HEK293 (cell line): ENCODE results near the gene FTL.

Experiments
- KLF10 ChIP-seq: fragments of 450-650 bp; IDR thresholded peaks from 2 replicates; pipeline ENCODE4 v1.5.1; 2018; ENCODE audit warnings: missing biosample characterization, mild to moderate bottlenecking, missing genetic modification characterization
- KLF7 ChIP-seq: fragments of 450-650 bp; formaldehyde crosslinking; IDR thresholded peaks from 2 replicates; pipeline ENCODE4 v1.5.1; 2016; ENCODE audit warnings: missing biosample characterization, missing genetic modification characterization, borderline replicate concordance
- KLF8 ChIP-seq: fragments of 450-650 bp; formaldehyde crosslinking; IDR thresholded peaks from 2 replicates; pipeline ENCODE4 v1.5.1; 2016; ENCODE audit warnings: missing biosample characterization, missing genetic modification characterization
- MZF1 ChIP-seq: fragments of 450-650 bp; formaldehyde crosslinking; IDR thresholded peaks from 2 replicates; pipeline ENCODE4 v1.5.1; 2017; ENCODE audit warnings: missing biosample characterization, missing genetic modification characterization, borderline replicate concordance
- OSR2 ChIP-seq: fragments of 450-650 bp; formaldehyde crosslinking; IDR thresholded peaks from 2 replicates; pipeline ENCODE4 v1.5.1; 2016; ENCODE audit warnings: missing biosample characterization, missing genetic modification characterization
- ZBTB48 ChIP-seq: fragments of 450-650 bp; formaldehyde crosslinking; IDR thresholded peaks from 2 replicates; pipeline ENCODE4 v1.5.1; 2016; ENCODE audit warnings: missing biosample characterization, missing genetic modification characterization
- ZFP3 ChIP-seq: fragments of 450-650 bp; formaldehyde crosslinking; IDR thresholded peaks from 2 replicates; pipeline ENCODE4 v1.5.1; 2016; ENCODE audit warnings: low read depth, missing biosample characterization, missing genetic modification characterization
- ZNF138 ChIP-seq: fragments of 450-650 bp; formaldehyde crosslinking; IDR thresholded peaks from 2 replicates; pipeline ENCODE4 v1.5.1; 2016; ENCODE audit warnings: missing biosample characterization, missing genetic modification characterization, borderline replicate concordance
- ZNF157 ChIP-seq: fragments of 450-650 bp; formaldehyde crosslinking; IDR thresholded peaks from 2 replicates; pipeline ENCODE4 v1.5.1; 2016; ENCODE audit warnings: missing biosample characterization, missing genetic modification characterization
- ZNF16 ChIP-seq: fragments of 450-650 bp; formaldehyde crosslinking; IDR thresholded peaks from 2 replicates; pipeline ENCODE4 v1.5.1; 2016; ENCODE audit warnings: low read depth, missing biosample characterization, missing genetic modification characterization
- ZNF169 ChIP-seq: fragments of 450-650 bp; formaldehyde crosslinking; IDR thresholded peaks from 2 replicates; pipeline ENCODE4 v1.5.1; 2016; ENCODE audit warnings: missing biosample characterization, missing genetic modification characterization
- ZNF274 ChIP-seq, 2 experiments: fragments of 200-500 bp in 1 of 2; fragments of 450-650 bp in 1 of 2; sonication (Bioruptor generic) in 1 of 2; formaldehyde crosslinking in 1 of 2; IDR thresholded peaks; 2 replicates each; pipeline versions ENCODE4 v1.5.1 to v1.6.1; 2014 to 2016; ENCODE audit warnings: borderline replicate concordance in 1 of 2, inconsistent platforms in 1 of 2, low read length in 1 of 2, missing biosample characterization in 1 of 2, missing genetic modification characterization in 1 of 2
- ZNF280C ChIP-seq: fragments of 450-650 bp; formaldehyde crosslinking; IDR thresholded peaks from 2 replicates; pipeline ENCODE4 v1.5.1; 2016; ENCODE audit warnings: missing biosample characterization, missing genetic modification characterization
- ZNF350 ChIP-seq: fragments of 450-650 bp; formaldehyde crosslinking; IDR thresholded peaks from 2 replicates; pipeline ENCODE4 v1.5.0; 2017; ENCODE audit warnings: missing biosample characterization, mild to moderate bottlenecking, missing genetic modification characterization
- ZNF426 ChIP-seq: fragments of 450-650 bp; formaldehyde crosslinking; IDR thresholded peaks from 2 replicates; pipeline ENCODE4 v1.5.1; 2017; ENCODE audit warnings: missing biosample characterization, missing genetic modification characterization, mild to moderate bottlenecking, inconsistent platforms, moderate library complexity
- ZNF513 ChIP-seq: fragments of 450-650 bp; IDR thresholded peaks from 2 replicates; pipeline ENCODE4 v1.5.1; 2018; ENCODE audit warnings: missing biosample characterization, missing genetic modification characterization
- ZNF571 ChIP-seq: fragments of 450-650 bp; formaldehyde crosslinking; IDR thresholded peaks from 2 replicates; pipeline ENCODE4 v1.5.0; 2017; ENCODE audit warnings: missing biosample characterization, missing genetic modification characterization
- ZNF621 ChIP-seq: fragments of 450-650 bp; formaldehyde crosslinking; IDR thresholded peaks from 2 replicates; pipeline ENCODE4 v1.5.1; 2017; ENCODE audit warnings: missing biosample characterization, missing genetic modification characterization
- ZNF639 ChIP-seq: fragments of 450-650 bp; formaldehyde crosslinking; IDR thresholded peaks from 2 replicates; pipeline ENCODE4 v1.5.1; 2016; ENCODE audit warnings: missing biosample characterization, missing genetic modification characterization
- ZNF664 ChIP-seq: fragments of 450-650 bp; formaldehyde crosslinking; IDR thresholded peaks from 2 replicates; pipeline ENCODE4 v1.5.1; 2016; ENCODE audit warnings: missing biosample characterization, missing genetic modification characterization
- ZNF692 ChIP-seq: fragments of 450-650 bp; formaldehyde crosslinking; IDR thresholded peaks from 2 replicates; pipeline ENCODE4 v1.5.1; 2016; ENCODE audit warnings: missing biosample characterization, missing genetic modification characterization
- ZNF777 ChIP-seq: fragments of 450-650 bp; formaldehyde crosslinking; IDR thresholded peaks from 2 replicates; pipeline ENCODE4 v1.5.1; 2017; ENCODE audit warnings: missing biosample characterization, missing genetic modification characterization, borderline replicate concordance
- ZNF843 ChIP-seq: fragments of 450-650 bp; formaldehyde crosslinking; IDR thresholded peaks from 2 replicates; pipeline ENCODE4 v1.5.1; 2016; ENCODE audit warnings: missing biosample characterization, missing genetic modification characterization
- TF ChIP-seq, protein P1 (sequence below): fragments of 450-650 bp; formaldehyde crosslinking; IDR thresholded peaks from 2 replicates; pipeline ENCODE4 v1.5.1; 2016; ENCODE audit warnings: missing biosample characterization, missing genetic modification characterization, borderline replicate concordance
- TF ChIP-seq, protein P2 (sequence below): fragments of 450-650 bp; formaldehyde crosslinking; IDR thresholded peaks from 2 replicates; pipeline ENCODE4 v1.5.1; 2016; ENCODE audit warnings: missing biosample characterization, missing genetic modification characterization, borderline replicate concordance

Gene FTL

DNA sequence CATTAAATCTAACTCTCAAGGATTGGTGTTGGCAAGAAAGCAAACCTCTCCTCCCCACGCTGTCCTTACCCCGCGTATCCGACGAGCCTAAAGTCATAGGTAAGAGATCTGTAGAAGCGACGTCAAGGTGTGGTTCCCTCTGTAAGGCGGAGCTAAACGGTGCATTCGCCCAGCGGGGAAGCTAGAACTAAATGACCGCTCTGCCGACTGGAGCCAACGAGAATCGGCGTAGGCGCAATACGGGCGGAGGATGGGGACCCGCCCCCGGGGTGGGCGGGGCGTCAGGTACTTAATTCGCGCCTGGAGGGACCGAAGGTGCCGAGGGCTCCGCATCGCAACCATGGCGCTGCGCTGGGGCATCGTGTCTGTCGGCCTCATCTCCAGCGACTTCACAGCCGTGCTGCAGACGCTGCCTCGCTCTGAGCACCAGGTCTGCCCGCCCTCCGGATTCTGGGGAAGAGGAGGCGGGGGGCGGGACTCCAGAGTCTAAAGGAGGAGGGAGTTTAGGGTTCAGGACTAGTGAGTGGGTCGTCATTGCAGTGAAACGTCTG is 31.7 kb upstream of the FTL start, which contains the start of gene DHDH (continued):
- TF ChIP-seq ZNF639 (tag by site-specific recombination) (no peak), ZFP3 (tag by site-specific recombination) (no peak), ZNF692 (tag by site-specific recombination) (no peak), ZNF513 (tag by site-specific recombination) (no peak), ZNF280C (no peak), KLF10 (peak; percentile 50; the same call in 1 of the 2 replicates), ZNF138 (no peak), ZNF157 (tag by site-specific recombination) (no peak), KLF8 (tag by site-specific recombination) (peak; percentile 83; the same call in 1 of the 2 replicates), OSR2 (tag by site-specific recombination) (no peak), ZNF350 (no peak), ZNF426 (tag by site-specific recombination) (no peak), ZNF843 (tag by site-specific recombination) (no peak), ZNF274 (IDR thresholded peaks at IDR 0.05; ENCODE audit: low read length) (no peak), ZNF274 (tag by site-specific recombination; IDR thresholded peaks at IDR 0.05; ENCODE audit: borderline replicate concordance) (no peak), KLF7 (tag by site-specific recombination) (no peak), MZF1 (tag by site-specific recombination) (no peak), ZNF664 (no peak), ZNF169 (no peak), ZNF571 (tag by site-specific recombination) (no peak), ZBTB48 (tag by site-specific recombination) (peak; percentile 67; the same call in 1 of the 2 replicates), ZNF621 (tag by site-specific recombination) (no peak), ZNF777 (tag by site-specific recombination) (no peak), ZNF16 (tag by site-specific recombination) (no peak)
- TF ChIP-seq, protein P1, sequence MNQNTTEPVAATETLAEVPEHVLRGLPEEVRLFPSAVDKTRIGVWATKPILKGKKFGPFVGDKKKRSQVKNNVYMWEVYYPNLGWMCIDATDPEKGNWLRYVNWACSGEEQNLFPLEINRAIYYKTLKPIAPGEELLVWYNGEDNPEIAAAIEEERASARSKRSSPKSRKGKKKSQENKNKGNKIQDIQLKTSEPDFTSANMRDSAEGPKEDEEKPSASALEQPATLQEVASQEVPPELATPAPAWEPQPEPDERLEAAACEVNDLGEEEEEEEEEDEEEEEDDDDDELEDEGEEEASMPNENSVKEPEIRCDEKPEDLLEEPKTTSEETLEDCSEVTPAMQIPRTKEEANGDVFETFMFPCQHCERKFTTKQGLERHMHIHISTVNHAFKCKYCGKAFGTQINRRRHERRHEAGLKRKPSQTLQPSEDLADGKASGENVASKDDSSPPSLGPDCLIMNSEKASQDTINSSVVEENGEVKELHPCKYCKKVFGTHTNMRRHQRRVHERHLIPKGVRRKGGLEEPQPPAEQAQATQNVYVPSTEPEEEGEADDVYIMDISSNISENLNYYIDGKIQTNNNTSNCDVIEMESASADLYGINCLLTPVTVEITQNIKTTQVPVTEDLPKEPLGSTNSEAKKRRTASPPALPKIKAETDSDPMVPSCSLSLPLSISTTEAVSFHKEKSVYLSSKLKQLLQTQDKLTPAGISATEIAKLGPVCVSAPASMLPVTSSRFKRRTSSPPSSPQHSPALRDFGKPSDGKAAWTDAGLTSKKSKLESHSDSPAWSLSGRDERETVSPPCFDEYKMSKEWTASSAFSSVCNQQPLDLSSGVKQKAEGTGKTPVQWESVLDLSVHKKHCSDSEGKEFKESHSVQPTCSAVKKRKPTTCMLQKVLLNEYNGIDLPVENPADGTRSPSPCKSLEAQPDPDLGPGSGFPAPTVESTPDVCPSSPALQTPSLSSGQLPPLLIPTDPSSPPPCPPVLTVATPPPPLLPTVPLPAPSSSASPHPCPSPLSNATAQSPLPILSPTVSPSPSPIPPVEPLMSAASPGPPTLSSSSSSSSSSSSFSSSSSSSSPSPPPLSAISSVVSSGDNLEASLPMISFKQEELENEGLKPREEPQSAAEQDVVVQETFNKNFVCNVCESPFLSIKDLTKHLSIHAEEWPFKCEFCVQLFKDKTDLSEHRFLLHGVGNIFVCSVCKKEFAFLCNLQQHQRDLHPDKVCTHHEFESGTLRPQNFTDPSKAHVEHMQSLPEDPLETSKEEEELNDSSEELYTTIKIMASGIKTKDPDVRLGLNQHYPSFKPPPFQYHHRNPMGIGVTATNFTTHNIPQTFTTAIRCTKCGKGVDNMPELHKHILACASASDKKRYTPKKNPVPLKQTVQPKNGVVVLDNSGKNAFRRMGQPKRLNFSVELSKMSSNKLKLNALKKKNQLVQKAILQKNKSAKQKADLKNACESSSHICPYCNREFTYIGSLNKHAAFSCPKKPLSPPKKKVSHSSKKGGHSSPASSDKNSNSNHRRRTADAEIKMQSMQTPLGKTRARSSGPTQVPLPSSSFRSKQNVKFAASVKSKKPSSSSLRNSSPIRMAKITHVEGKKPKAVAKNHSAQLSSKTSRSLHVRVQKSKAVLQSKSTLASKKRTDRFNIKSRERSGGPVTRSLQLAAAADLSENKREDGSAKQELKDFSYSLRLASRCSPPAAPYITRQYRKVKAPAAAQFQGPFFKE (tag by site-specific recombination): no peak
- TF ChIP-seq, protein P2, sequence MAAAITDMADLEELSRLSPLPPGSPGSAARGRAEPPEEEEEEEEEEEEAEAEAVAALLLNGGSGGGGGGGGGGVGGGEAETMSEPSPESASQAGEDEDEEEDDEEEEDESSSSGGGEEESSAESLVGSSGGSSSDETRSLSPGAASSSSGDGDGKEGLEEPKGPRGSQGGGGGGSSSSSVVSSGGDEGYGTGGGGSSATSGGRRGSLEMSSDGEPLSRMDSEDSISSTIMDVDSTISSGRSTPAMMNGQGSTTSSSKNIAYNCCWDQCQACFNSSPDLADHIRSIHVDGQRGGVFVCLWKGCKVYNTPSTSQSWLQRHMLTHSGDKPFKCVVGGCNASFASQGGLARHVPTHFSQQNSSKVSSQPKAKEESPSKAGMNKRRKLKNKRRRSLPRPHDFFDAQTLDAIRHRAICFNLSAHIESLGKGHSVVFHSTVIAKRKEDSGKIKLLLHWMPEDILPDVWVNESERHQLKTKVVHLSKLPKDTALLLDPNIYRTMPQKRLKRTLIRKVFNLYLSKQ (tag by site-specific recombination): no peak
